Measurements from ENCODE around the gene CACTIN. TPM values are rescaled to one million over a fixed set of nuclear protein-coding genes. Genes with fewer than 3 reads are reported as not detected.

Gene CACTIN
- polyA plus RNA-seq, 1 donor = 23.2 TPM

- no peak for DNase-seq
Measured at GRCh38 chr19:3610745-3611717, 15.6 kb downstream of the CACTIN start.

GRCh38 chr19:3609779-3610719 lies 16.5 kb downstream of the CACTIN start:
- DNase-seq = no peak

- DNase-seq = no peak
Measured at GRCh38 chr19:3608750-3609322, 17.8 kb downstream of the CACTIN start.

GRCh38 chr19:3608079-3608641 lies 18.4 kb downstream of the CACTIN start:
- no peak for DNase-seq

- DNase-seq = no peak
Measured at GRCh38 chr19:3607303-3608078, 19.1 kb downstream of the CACTIN start.

- no peak for DNase-seq
Measured at GRCh38 chr19:3606690-3607289, 19.8 kb downstream of the CACTIN start, which contains the start of gene TBXA2R. Gene TBXA2R, minus strand, starts transcription at chr19:3606875. Its CDS starts 6,241 bp downstream, at chr19:3600634.

- no peak for DNase-seq
Measured at GRCh38 chr19:3606174-3606689, 20.4 kb downstream of the CACTIN start.

GRCh38 chr19:3605770-3606169 lies 20.8 kb downstream of the CACTIN start:
- no peak for DNase-seq

- DNase-seq = no peak
Measured at GRCh38 chr19:3605361-3605760, 21.2 kb downstream of the CACTIN start.

GRCh38 chr19:3604987-3605343 lies 21.6 kb downstream of the CACTIN start:
- no peak for DNase-seq

GRCh38 chr19:3604227-3604986 lies 22.2 kb downstream of the CACTIN start:
- no peak for DNase-seq

- no peak for DNase-seq
Measured at GRCh38 chr19:3603121-3603811, 23.3 kb downstream of the CACTIN start.

- no peak for DNase-seq
Measured at GRCh38 chr19:3601021-3601420, 25.6 kb downstream of the CACTIN start.

GRCh38 chr19:3599776-3600187 lies 26.8 kb downstream of the CACTIN start:
- DNase-seq = no peak

- DNase-seq = no peak
Measured at GRCh38 chr19:3595521-3596061, 31.0 kb downstream of the CACTIN start.

- no peak for DNase-seq
Measured at GRCh38 chr19:3593156-3593555, 33.4 kb downstream of the CACTIN start.

- DNase-seq = no peak
Measured at GRCh38 chr19:3591876-3592613, 34.5 kb downstream of the CACTIN start.
